Lower leg skin (tissue), 3 donors: ENCODE data around the gene TMEM214.

ENCODE experiments used
- CTCF ChIP-seq, 3 donors: fragments of 450-650 bp; IDR thresholded peaks; one replicate each; pipeline ENCODE4 v1.5.1; 2016; ENCODE audit warnings: antibody characterized with exemption in 3 of 3, mild to moderate bottlenecking in 3 of 3, moderate library complexity in 2 of 3
- POLR2A ChIP-seq, 2 donors: fragments of 450-650 bp; IDR thresholded peaks; one replicate each; pipeline ENCODE4 v1.6.1; 2016 to 2017; ENCODE audit warnings: antibody characterized with exemption in 2 of 2, mild to moderate bottlenecking in 1 of 2, moderate library complexity in 1 of 2

- no peak for TF ChIP-seq CTCF (IDR thresholded peaks at IDR 0.05)
- no peak for TF ChIP-seq POLR2A (IDR thresholded peaks at IDR 0.05)
Measured at GRCh38 chr2:27060323-27060722, 27.6 kb downstream of the TMEM214 start.
